PC-9 (cell line): Measurements from ENCODE around the gene TPM2.

Experiments used
- CTCF ChIP-seq: fragments of 200-600 bp; sonication (generic); conservative IDR thresholded peaks from 2 replicates; pipeline ENCODE4 v1.6.1; 2017; ENCODE audit warnings: mixed run types, antibody characterized with exemption, mild to moderate bottlenecking, moderate library complexity
- EZH2 ChIP-seq: fragments of 200-600 bp; sonication (generic); IDR thresholded peaks from 2 replicates; pipeline ENCODE4 v1.8.0; 2017; ENCODE audit warnings: antibody characterized with exemption, low read depth

DNA sequence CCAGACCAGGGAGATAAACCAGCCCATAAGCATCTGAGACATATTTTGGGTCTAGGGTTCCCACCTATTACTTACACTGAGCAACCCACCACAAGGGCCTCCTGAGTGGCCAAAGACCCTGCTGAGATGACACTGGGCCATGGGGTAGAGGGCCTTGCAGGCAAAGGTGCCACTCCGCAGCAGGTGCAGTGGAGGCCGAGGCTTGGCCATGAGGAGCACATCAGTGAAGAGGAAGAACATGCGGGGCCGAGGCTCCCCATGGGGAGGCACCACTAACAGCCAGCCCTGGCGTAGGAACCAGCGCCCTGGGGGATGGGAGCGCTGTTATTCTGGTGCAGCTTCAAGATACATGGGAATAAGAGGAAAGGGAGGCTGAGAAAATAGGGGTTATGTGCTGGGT lies 27.3 kb downstream of the TPM2 start:
- TF ChIP-seq CTCF (no peak), EZH2 (no peak)
